Osteocyte (in vitro differentiated cells): ENCODE measurements around the gene DCUN1D4. TPM values are rescaled to one million over a fixed set of nuclear protein-coding genes. Genes with fewer than 3 reads are reported as not detected.

ENCODE experiments used
- DNase-seq: peaks from one replicate; pipeline ENCODE4 v3.0.0; 2021; ENCODE audit warnings: mixed read lengths; ENCODE audit not compliant: unreplicated experiment; ENCODE audit errors: extremely low spot score
- H3K27ac Mint-ChIP-seq: one replicate; pipeline ENCODE4 v1.8.0; 2021; ENCODE audit warnings: mild to moderate bottlenecking, mixed read lengths; ENCODE audit not compliant: unreplicated experiment
- H3K27me3 Mint-ChIP-seq: one replicate; pipeline ENCODE4 v1.8.0; 2021; ENCODE audit warnings: mixed read lengths; ENCODE audit not compliant: unreplicated experiment
- H3K36me3 Mint-ChIP-seq: one replicate; pipeline ENCODE4 v1.8.0; 2021; ENCODE audit warnings: mixed read lengths; ENCODE audit not compliant: unreplicated experiment
- H3K4me1 Mint-ChIP-seq: one replicate; pipeline ENCODE4 v1.8.0; 2021; ENCODE audit warnings: mixed read lengths; ENCODE audit not compliant: unreplicated experiment
- H3K4me3 Mint-ChIP-seq: one replicate; pipeline ENCODE4 v1.8.0; 2021; ENCODE audit warnings: mild to moderate bottlenecking, moderate library complexity, mixed read lengths; ENCODE audit not compliant: unreplicated experiment
- H3K9me3 Mint-ChIP-seq: one replicate; pipeline ENCODE4 v1.8.0; 2021; ENCODE audit warnings: mixed read lengths; ENCODE audit not compliant: unreplicated experiment
- CTCF ChIP-seq: fragments of 200-600 bp; sonication (generic); IDR thresholded peaks from 2 replicates; pipeline ENCODE4 v1.5.0; 2021; ENCODE audit warnings: antibody characterized with exemption, mild to moderate bottlenecking, moderate library complexity
- total RNA-seq: library from RNA; stranded (reverse); gene quantifications from 2 replicates; pipeline ENCODE4 v1.2.1, GENCODE V29; 2021

Gene DCUN1D4
- total RNA-seq, 1 donor from 2014 or later, result 52.3 TPM

- H3K36me3 Mint-ChIP-seq, result peaks cover 44% of the 10 kb centered on the region
Measured at GRCh38 chr4:51901363-51901762, 58.4 kb downstream of the DCUN1D4 start.

GRCh38 chr4:51906167-51906958 is 63.4 kb downstream of the DCUN1D4 start:
- TF ChIP-seq CTCF, result no peak
- Mint-ChIP-seq H3K9me3 (no peaks in the 10 kb centered on the region), H3K27ac (no peak overlapping the region), H3K36me3 (peaks cover 52% of the 10 kb centered on the region), H3K4me3 (no peak overlapping the region), H3K4me1 (peaks cover 13% of the 10 kb centered on the region), H3K27me3 (no peaks in the 10 kb centered on the region)
- DNase-seq, result no peak

More at GRCh38 chr4:51901363-51901762, 58.4 kb downstream of the DCUN1D4 start:
- no peaks in the 10 kb centered on the region for H3K27me3 Mint-ChIP-seq
- H3K27ac Mint-ChIP-seq, result no peak overlapping the region
- H3K4me1 Mint-ChIP-seq, result peaks cover 17% of the 10 kb centered on the region
- H3K4me3 Mint-ChIP-seq, result no peak overlapping the region
- H3K9me3 Mint-ChIP-seq, result no peaks in the 10 kb centered on the region
- no peak for DNase-seq
- TF ChIP-seq CTCF, result no peak

GRCh38 chr4:51907006-51907669 is 64.2 kb downstream of the DCUN1D4 start:
- Mint-ChIP-seq H3K27me3 (no peaks in the 10 kb centered on the region), H3K9me3 (no peaks in the 10 kb centered on the region), H3K36me3 (peaks cover 55% of the 10 kb centered on the region), H3K4me3 (no peak overlapping the region), H3K4me1 (peaks cover 13% of the 10 kb centered on the region), H3K27ac (no peak overlapping the region)
- no peak for TF ChIP-seq CTCF
- DNase-seq, result no peak

- DNase-seq, result no peak
- no peaks in the 10 kb centered on the region for H3K9me3 Mint-ChIP-seq
- H3K27ac Mint-ChIP-seq, result no peak overlapping the region
- no peak for TF ChIP-seq CTCF
- no peaks in the 10 kb centered on the region for H3K27me3 Mint-ChIP-seq
- peaks cover 61% of the 10 kb centered on the region for H3K36me3 Mint-ChIP-seq
- no peaks in the 10 kb centered on the region for H3K4me1 Mint-ChIP-seq
- H3K4me3 Mint-ChIP-seq, result no peak overlapping the region
Measured at GRCh38 chr4:51909236-51909703, 66.3 kb downstream of the DCUN1D4 start.

- H3K9me3 Mint-ChIP-seq, result peaks cover 12% of the 10 kb centered on the region
- no peak for DNase-seq
- H3K4me1 Mint-ChIP-seq, result no peaks in the 10 kb centered on the region
- no peak overlapping the region for H3K27ac Mint-ChIP-seq
- no peak for TF ChIP-seq CTCF
- H3K27me3 Mint-ChIP-seq, result no peaks in the 10 kb centered on the region
- H3K36me3 Mint-ChIP-seq, result peaks cover 31% of the 10 kb centered on the region
- H3K4me3 Mint-ChIP-seq, result no peak overlapping the region
Measured at GRCh38 chr4:51918251-51918650, 75.3 kb downstream of the DCUN1D4 start.
